ENCODE measurements around the gene BAHCC1.

Gene BAHCC1

DNA sequence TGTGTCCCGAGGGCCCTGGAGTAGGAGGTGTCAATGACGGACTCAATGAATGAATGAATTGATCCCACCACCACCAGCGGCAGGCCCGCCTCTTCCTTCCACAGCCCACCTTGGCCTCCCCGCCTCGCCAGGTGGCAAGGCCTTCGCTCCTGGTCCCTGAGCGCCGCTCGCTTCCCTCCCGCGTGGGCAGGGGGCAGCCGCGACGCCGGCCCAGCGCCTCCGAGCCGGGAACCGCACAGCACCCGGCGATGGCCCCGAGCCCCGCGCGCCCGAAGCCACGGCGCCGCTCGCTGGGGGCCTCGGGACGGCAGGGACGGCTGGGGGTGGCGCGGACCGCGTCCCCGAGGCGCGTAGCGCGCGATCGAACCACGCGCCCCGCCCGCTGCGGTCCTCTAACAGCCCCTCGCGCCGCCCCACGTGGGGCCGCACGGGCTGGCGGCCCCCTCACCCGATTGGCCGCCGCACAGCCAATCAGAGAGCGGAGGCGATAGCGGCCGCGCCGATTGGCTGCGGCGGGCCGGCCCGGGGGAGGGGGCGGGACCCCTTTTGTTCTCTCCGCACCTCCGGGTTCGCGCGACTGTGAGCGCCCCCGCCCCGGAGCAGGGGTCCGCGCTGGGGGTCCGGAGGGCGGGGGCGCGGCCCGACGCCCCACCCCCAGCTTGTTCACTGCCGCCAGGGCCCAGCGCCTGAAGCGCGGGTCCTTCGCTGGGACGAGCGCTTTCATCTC, 86.0 kb downstream of the BAHCC1 start:
- TF ChIP-seq ARNTL (CRISPR knock-in tag; IDR thresholded peaks at IDR 0.05; ENCODE audit: borderline replicate concordance, low read depth) (peak; percentile 77; the same call in 1 of the 2 replicates), SNAI2 (CRISPR knock-in tag; IDR thresholded peaks at IDR 0.05) (no peak)

DNA sequence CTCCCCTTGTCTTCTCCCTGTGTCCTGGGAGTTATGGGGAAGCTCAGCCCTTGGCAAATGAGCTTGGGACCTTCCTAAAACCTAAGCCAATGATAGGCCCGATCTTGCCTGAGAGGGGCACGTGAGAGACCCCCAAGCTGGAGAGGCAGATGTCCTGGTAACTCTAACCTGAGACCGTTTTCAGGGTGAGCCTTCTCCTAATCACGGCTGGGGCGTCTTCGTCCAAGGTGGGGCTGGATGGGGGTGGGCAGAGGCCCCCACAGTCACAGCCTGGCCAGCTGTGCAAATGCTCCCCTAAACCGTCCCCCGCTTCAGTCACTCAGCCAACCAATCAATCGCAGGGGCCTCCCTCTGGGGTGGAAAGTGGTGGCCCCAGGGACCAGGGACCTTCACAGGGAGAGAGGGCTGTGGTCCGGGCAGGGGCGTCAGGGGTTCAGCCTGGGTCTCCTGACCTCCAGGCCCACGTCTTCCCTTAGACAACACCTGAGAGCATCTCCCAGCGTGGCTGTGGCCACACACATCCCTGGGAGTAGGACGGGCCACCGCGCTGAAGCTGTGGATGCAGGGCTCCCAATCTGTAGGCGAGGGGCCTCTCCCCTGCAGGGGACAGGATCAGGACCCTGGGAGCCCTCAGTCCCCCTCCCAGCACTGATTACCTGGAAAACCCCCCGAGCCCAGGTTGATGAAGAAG, 86.7 kb downstream of the BAHCC1 start:
- ATAC-seq, result no peak
- no peak for TF ChIP-seq ISL1 (CRISPR knock-in tag; IDR thresholded peaks at IDR 0.05)

More for the DNA sequence above, 86.0 kb downstream of the BAHCC1 start:
- ATAC-seq, result peak; percentile 7; the same call in 1 of the 3 replicates

DNA sequence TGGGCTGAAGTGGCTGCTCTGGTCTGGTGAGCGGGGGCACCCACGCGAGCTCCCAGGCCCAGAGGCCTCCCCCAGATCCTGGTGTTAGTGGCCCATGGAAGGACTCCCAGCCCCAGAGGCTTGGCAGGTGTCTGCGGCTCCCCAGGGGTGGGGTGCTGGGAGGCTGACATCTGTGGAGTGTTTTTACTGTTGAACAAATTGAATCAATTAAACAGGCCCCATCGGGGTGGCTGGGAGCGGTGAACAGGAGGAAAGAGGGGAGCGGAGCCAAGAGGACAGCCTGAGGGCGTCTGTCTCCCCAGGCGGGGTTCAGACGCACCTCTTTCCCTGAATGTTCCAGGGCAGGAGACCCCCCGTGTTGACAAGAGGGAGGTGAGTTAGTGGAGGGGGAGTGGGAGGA, 87.4 kb downstream of the BAHCC1 start:
- TF ChIP-seq ZNF8 (CRISPR knock-in tag; IDR thresholded peaks at IDR 0.05), result no peak
- no peak for TF ChIP-seq ESRRG (CRISPR knock-in tag; IDR thresholded peaks at IDR 0.05)
- TF ChIP-seq, protein P1, sequence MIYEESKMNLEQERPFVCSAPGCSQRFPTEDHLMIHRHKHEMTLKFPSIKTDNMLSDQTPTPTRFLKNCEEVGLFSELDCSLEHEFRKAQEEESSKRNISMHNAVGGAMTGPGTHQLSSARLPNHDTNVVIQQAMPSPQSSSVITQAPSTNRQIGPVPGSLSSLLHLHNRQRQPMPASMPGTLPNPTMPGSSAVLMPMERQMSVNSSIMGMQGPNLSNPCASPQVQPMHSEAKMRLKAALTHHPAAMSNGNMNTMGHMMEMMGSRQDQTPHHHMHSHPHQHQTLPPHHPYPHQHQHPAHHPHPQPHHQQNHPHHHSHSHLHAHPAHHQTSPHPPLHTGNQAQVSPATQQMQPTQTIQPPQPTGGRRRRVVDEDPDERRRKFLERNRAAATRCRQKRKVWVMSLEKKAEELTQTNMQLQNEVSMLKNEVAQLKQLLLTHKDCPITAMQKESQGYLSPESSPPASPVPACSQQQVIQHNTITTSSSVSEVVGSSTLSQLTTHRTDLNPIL (CRISPR knock-in tag; IDR thresholded peaks at IDR 0.05; ENCODE audit: low read depth), result no peak
- TF ChIP-seq, protein P2, sequence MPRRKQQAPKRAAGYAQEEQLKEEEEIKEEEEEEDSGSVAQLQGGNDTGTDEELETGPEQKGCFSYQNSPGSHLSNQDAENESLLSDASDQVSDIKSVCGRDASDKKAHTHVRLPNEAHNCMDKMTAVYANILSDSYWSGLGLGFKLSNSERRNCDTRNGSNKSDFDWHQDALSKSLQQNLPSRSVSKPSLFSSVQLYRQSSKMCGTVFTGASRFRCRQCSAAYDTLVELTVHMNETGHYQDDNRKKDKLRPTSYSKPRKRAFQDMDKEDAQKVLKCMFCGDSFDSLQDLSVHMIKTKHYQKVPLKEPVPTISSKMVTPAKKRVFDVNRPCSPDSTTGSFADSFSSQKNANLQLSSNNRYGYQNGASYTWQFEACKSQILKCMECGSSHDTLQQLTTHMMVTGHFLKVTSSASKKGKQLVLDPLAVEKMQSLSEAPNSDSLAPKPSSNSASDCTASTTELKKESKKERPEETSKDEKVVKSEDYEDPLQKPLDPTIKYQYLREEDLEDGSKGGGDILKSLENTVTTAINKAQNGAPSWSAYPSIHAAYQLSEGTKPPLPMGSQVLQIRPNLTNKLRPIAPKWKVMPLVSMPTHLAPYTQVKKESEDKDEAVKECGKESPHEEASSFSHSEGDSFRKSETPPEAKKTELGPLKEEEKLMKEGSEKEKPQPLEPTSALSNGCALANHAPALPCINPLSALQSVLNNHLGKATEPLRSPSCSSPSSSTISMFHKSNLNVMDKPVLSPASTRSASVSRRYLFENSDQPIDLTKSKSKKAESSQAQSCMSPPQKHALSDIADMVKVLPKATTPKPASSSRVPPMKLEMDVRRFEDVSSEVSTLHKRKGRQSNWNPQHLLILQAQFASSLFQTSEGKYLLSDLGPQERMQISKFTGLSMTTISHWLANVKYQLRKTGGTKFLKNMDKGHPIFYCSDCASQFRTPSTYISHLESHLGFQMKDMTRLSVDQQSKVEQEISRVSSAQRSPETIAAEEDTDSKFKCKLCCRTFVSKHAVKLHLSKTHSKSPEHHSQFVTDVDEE (CRISPR knock-in tag; IDR thresholded peaks at IDR 0.05), result no peak
- TF ChIP-seq PPARA (CRISPR knock-in tag; IDR thresholded peaks at IDR 0.05; ENCODE audit: borderline replicate concordance), result no peak
- TF ChIP-seq CSDC2 (CRISPR knock-in tag; IDR thresholded peaks at IDR 0.05), result no peak
- TF ChIP-seq SNAI2 (CRISPR knock-in tag; IDR thresholded peaks at IDR 0.05), result no peak
- no peak for TF ChIP-seq ZNF565 (CRISPR knock-in tag; conservative IDR thresholded peaks at IDR 0.05; ENCODE audit: low read depth)
- TF ChIP-seq ISL1 (CRISPR knock-in tag; IDR thresholded peaks at IDR 0.05), result no peak
- TF ChIP-seq OSR1 (CRISPR knock-in tag; IDR thresholded peaks at IDR 0.05), result no peak
- no peak for TF ChIP-seq ARNTL (CRISPR knock-in tag; IDR thresholded peaks at IDR 0.05; ENCODE audit: borderline replicate concordance, low read depth)
- TF ChIP-seq, protein P3, sequence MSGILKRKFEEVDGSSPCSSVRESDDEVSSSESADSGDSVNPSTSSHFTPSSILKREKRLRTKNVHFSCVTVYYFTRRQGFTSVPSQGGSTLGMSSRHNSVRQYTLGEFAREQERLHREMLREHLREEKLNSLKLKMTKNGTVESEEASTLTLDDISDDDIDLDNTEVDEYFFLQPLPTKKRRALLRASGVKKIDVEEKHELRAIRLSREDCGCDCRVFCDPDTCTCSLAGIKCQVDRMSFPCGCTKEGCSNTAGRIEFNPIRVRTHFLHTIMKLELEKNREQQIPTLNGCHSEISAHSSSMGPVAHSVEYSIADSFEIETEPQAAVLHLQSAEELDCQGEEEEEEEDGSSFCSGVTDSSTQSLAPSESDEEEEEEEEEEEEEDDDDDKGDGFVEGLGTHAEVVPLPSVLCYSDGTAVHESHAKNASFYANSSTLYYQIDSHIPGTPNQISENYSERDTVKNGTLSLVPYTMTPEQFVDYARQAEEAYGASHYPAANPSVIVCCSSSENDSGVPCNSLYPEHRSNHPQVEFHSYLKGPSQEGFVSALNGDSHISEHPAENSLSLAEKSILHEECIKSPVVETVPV (CRISPR knock-in tag; IDR thresholded peaks at IDR 0.05), result no peak
- TF ChIP-seq, protein P4, sequence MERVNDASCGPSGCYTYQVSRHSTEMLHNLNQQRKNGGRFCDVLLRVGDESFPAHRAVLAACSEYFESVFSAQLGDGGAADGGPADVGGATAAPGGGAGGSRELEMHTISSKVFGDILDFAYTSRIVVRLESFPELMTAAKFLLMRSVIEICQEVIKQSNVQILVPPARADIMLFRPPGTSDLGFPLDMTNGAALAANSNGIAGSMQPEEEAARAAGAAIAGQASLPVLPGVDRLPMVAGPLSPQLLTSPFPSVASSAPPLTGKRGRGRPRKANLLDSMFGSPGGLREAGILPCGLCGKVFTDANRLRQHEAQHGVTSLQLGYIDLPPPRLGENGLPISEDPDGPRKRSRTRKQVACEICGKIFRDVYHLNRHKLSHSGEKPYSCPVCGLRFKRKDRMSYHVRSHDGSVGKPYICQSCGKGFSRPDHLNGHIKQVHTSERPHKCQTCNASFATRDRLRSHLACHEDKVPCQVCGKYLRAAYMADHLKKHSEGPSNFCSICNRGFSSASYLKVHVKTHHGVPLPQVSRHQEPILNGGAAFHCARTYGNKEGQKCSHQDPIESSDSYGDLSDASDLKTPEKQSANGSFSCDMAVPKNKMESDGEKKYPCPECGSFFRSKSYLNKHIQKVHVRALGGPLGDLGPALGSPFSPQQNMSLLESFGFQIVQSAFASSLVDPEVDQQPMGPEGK (CRISPR knock-in tag; IDR thresholded peaks at IDR 0.05; ENCODE audit: borderline replicate concordance), result no peak
- TF ChIP-seq BACH2 (CRISPR knock-in tag; IDR thresholded peaks at IDR 0.05; ENCODE audit: borderline replicate concordance), result no peak
- no peak for ATAC-seq

DNA sequence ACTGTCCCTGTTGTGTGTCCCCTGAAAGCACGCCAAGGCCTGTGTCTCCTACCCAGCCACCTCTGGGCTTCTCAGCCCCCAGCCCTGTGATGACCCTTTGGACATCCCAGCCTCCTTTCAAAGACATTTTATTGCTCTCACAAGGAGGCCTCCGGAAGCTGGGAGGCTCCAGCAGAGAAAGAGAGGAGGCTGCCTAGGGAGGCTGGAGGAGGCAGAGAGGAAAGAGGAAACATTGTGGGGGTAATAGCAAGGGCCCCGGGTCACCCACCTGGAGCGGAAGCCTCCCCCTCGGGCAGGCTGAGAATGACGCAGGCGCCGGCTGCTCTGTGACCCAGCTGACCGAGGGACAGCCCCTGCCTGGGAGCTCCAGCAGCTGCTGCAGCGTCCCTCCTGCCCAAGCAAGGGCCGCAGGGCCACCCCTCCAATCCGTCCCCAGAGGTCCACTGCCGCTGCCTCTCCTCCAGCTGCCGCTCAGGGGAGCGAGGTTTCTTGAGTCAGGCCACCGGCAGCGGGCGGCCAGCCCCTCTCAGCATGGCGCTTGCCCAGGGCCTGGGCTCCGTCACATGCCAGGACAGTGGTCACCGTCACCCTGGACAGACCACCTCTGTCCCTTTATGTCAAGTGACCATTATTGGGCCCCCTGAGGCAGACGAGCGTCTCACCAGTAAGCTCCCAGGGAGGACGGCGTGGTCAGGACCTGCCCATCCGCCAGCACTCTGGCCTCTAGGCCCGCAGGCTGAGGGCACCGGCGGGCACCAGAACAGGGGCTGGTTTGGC, 88.0 kb downstream of the BAHCC1 start:
- no peak for ATAC-seq
- TF ChIP-seq ZFP3 (CRISPR knock-in tag; IDR thresholded peaks at IDR 0.05), result no peak
- no peak for TF ChIP-seq GLIS3 (CRISPR knock-in tag; IDR thresholded peaks at IDR 0.05)
- TF ChIP-seq PPARA (CRISPR knock-in tag; IDR thresholded peaks at IDR 0.05; ENCODE audit: borderline replicate concordance), result no peak
- TF ChIP-seq ZNF8 (CRISPR knock-in tag; IDR thresholded peaks at IDR 0.05), result no peak

DNA sequence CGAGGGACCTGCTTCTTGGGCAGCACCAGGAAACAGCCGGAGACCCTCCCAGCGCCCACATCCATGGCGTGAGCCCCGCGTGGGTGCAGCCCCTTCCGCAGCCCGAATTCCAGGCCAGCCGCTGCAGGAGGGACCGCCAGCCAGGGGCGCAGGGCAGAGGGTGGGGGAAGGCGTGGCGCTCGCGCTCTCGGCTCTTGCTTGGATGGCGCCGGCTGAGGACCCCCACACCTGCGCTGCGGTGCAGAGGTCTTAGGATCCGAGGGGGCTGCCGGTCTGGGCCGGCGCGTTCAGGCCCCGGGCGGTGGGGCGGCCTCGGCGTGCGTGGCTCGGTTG, 88.6 kb downstream of the BAHCC1 start:
- no peak for ATAC-seq
- no peak for TF ChIP-seq ZNF70 (CRISPR knock-in tag; IDR thresholded peaks at IDR 0.05)
- TF ChIP-seq TOX (CRISPR knock-in tag; IDR thresholded peaks at IDR 0.05; ENCODE audit: borderline replicate concordance), result no peak
- no peak for TF ChIP-seq CSDC2 (CRISPR knock-in tag; IDR thresholded peaks at IDR 0.05)
- no peak for TF ChIP-seq ZFP30 (CRISPR knock-in tag; IDR thresholded peaks at IDR 0.05)
- no peak for TF ChIP-seq ZFP3 (CRISPR knock-in tag; IDR thresholded peaks at IDR 0.05)
- TF ChIP-seq BACH2 (CRISPR knock-in tag; IDR thresholded peaks at IDR 0.05; ENCODE audit: borderline replicate concordance), result no peak
- TF ChIP-seq, protein P5, sequence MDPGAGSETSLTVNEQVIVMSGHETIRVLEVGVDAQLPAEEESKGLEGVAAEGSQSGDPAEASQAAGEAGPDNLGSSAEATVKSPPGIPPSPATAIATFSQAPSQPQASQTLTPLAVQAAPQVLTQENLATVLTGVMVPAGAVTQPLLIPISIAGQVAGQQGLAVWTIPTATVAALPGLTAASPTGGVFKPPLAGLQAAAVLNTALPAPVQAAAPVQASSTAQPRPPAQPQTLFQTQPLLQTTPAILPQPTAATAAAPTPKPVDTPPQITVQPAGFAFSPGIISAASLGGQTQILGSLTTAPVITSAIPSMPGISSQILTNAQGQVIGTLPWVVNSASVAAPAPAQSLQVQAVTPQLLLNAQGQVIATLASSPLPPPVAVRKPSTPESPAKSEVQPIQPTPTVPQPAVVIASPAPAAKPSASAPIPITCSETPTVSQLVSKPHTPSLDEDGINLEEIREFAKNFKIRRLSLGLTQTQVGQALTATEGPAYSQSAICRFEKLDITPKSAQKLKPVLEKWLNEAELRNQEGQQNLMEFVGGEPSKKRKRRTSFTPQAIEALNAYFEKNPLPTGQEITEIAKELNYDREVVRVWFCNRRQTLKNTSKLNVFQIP (CRISPR knock-in tag; IDR thresholded peaks at IDR 0.05; ENCODE audit: borderline replicate concordance, low read depth), result no peak
- TF ChIP-seq ARNTL (CRISPR knock-in tag; IDR thresholded peaks at IDR 0.05; ENCODE audit: borderline replicate concordance, low read depth), result no peak
- no peak for TF ChIP-seq ISL1 (CRISPR knock-in tag; IDR thresholded peaks at IDR 0.05)
- TF ChIP-seq, protein P4 (CRISPR knock-in tag; IDR thresholded peaks at IDR 0.05; ENCODE audit: borderline replicate concordance), result no peak

All from SK-N-SH treated with all-trans-retinoic acid at 6 μM for 48 hours (cell line).